ENCODE data around the gene TMEM255B.
A peak's percentile ranks its signal among the peaks of the same experiment; 100 is the strongest.
"Not testable (repeated sequence)": the region's sequence is repeated elsewhere in the genome, so short reads cannot be mapped to it uniquely, and the experiment has no call there.

TMEM255B gene

DNA sequence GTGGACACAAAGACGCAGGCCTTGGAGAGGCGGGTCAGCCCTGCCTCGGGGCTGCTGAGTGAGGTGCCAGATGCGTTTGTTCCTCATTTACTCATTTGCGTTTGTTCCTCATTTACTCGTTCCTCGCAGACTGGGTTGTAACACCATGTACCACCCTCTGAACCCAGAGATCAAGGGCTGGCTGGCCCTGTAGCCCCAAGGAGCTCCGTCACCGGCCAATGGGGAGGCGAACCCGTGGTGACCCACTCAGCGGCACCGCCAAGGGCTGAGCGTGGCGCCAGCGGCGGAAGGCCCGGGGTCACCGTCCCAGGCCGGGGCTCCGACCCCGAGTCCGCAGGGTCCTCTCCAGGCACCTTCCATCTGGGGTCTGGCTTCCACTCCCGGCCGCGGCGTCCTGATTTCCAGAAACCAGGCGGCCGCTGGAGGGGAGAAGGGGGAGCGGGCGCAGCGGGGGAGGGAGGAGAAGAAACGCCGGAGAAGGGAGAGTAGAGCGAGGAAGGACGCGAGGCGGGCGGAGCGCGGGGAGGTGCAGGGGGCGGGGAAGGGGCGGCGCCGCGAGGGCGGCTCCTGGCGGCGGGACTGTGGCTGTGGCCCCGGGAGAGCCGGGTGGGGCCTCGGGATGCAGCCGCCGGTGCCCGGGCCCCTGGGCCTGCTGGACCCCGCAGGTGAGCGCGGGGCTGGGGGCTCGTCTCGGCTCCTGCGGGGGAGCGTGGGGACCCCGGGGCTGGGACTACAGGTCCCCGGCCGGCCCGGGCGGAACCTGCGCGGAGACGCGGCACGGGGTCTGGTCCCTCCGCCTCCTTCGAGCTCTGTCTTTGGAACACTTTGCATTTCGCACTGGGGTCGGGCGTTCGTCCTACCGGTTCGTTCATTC lies at the start of gene TMEM255B:
Gene TMEM255B (plus strand): TSS at position 576 of the 874 bp plus-strand sequence. CDS start 44 bp downstream, at position 620.
- DNase-seq = peak; percentile 82

DNA sequence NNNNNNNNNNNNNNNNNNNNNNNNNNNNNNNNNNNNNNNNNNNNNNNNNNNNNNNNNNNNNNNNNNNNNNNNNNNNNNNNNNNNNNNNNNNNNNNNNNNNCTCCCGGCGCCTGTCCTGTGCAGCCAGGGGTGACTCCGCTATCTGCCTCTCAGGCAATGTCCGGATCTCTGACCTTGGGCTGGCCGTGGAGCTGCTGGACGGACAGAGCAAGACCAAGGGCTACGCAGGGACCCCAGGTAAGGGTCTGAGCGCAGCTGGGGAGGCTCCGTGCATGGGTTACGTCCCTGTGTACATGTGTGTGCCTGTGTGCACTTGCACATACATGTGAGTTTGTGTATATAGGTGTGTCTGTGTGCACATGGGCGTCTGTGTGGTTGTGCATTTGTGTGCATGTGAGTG lies 36.1 kb upstream of the TMEM255B start:
- no peak for DNase-seq

DNA sequence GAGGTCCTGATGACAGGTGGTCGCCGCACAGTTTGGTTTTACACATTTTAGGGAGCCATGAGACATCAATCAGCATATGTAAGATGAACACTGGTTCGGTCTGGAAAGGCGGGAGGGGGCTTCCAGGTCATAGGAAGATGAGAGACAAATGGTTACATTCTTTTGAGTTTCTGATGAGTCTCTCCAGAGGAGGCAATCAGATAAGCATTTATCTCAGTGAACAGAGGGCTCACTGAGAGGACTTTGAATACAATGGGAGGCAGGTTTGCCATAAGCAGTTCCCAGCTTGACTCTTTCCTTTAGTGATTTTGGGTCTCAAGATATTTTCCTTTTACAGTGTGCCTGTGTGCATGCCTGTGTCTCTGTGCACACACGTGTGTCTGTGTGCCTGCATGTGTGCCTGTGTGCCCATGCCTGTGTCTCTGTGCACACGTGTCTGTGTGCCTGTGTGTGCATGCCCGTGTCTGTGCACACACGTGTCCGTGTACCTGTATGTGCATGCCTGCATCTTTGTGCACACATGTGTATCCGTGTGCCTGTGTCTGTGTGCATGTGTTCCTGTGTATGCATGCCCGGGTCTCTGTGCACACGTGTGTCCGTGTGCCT lies 35.5 kb upstream of the TMEM255B start:
- no peak for DNase-seq

DNA sequence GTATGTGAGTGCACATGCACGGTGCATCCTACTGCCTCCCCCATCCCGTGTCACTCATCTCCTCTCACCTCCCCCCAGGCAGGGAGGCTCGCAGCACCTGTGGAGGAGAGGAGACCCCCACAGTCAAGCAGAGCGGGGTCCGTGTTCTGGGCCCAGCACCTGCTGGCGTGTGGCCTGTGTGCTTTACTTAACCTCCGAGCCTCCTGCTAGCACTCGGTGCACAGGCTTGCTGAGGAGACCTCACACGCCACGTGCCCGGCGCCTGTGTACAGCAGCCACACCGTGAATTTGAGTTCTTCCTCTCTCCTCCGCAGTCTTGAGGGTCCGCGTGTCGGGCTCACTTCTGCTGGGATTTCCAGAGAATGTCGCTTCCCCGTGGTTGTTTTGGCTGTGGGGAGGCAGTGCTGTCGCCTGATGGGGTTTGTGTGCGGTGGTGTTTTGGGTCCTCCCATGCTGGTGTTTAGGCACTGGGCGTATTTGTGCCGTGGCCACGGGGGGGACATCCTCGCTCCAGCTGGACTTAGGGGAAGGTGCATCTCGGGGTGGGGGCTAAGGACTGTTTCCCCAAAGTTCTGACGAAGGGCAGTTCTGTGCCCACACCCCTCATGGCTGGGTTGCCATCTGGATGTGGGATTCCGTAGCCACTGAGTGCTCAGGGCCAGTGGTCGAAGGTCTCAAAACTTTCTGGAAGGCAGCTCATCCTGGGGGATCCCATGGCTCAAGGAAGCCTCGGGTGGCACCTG lies 34.8 kb upstream of the TMEM255B start:
- no peak for DNase-seq

DNA sequence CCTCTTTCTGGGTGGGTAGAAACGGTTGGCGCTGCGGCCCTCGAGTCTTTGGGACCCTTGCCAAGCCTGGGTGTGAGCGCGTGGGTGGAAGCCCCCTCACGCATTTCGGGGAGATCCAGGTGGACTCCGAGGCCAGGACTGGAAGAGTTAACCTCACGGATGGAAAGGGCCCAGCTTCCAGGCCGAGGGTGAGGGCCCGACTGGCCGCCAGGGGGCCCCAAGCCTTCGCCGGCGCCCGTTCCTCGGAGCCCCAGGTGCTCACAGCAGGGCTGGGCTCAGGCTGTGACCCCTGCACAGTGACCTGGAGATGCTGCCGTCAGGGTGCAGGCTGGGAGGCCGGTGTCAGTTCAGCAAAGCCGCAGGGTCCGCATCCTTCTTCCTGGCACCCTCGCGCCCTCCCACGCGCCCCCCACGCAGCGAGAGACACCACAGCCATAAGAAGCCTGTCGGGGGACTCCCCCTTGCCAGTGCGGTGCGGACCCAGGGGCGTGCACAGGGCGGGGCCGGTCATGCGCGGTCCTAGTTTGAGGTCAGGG lies 34.2 kb upstream of the TMEM255B start:
- peak; percentile 84 for DNase-seq

GRCh38 chr13:113725329-113726105 lies 33.5 kb upstream of the TMEM255B start:
- DNase-seq = not testable (repeated sequence)

- peak; percentile 31 for DNase-seq
Observed at GRCh38 chr13:113726106-113726821, 32.8 kb upstream of the TMEM255B start.

GRCh38 chr13:113726961-113727411 lies 32.0 kb upstream of the TMEM255B start:
- no peak for DNase-seq

DNA sequence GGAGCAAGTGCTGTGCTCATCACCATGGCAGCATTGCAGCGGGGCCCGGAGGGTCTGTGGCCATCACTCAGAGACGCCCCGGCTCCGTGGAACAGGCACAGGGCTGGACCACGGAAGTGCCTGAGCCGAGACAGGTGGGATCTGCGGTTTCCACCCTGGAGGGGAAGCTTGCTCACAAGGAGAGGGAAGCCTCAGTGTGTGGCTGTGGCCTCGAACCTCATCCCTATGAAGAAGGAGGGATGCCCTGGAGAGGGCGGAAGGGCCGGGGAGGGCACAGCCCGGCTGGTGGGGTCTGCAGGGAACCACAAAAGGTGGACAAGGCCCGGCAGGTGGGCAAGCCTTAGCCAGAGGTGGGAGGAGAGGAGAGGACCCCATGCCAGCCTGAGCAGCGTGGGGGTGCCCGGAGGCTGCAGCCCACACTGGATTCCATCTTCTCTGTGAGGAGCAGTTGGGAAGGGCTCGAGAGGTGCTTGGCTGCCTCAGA lies 30.4 kb upstream of the TMEM255B start:
- no peak for DNase-seq

- no peak for DNase-seq
Observed at GRCh38 chr13:113729187-113730019, 29.6 kb upstream of the TMEM255B start.

DNA sequence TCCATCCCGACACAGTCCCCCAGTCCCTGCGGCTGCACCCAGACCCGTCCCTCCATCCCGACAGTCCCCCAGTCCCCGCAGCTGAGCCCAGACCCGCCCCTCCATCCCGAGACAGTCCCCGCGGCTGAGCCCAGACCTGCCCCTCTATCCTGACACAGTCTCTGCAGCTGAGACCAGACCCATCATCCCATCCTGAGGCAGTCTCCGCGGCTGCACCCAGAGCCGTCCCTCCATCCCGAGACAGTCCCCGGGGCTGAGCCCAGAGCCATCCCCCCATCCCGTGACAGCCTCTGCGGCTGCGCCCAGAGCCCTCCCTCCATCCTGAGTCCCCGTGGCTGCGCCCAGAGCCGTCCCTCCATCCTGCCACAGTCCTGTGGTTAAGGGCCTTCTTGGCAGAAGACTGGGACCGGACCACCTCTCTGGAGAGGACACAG lies 28.8 kb upstream of the TMEM255B start:
- DNase-seq = no peak

GRCh38 chr13:113730831-113731191 lies 28.2 kb upstream of the TMEM255B start:
- no peak for DNase-seq

DNA sequence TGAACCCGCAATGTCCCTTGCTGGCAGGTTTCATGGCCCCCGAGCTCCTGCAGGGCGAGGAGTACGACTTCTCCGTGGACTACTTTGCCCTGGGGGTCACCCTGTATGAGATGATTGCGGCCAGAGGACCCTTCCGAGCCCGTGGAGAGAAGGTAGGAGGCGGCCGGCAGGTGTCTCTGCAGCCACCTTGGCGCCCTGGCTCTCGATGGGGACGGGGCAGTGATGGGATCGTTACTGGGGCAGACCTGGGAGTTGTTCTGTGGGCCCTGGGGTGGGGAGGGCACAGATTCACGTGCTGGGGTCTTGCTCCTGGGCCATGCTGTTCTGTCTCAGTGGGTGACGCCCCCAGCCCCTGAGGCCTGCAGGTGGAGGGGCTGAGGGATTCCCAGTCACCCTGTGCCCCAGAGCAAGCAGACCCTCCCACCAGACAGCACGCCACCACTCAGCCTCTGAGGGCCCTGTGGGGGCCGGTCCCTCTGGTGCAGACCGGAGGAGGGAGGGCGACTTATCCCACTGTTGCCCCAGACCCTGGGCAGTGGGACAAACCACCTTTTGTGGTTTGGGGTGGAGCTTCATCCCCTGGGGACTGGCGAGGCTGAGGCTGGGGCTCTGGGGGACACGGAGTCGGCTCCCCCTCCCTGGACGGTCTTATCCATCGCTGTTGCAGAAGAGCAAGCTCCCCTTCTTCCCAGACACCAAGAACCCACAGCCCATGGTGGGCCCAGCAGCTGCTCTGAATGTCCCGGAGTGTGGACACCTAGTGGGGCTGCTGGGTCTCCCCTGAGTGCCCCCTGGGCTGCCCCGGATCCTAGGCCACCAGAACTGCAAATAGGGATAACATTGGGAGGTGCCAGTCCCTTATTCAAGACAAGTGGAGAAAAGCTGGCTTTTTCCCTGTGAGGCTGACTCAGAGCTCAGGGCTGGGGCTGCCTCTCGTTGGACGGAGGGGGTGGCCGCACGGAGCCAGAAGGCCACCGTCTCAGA lies 27.5 kb upstream of the TMEM255B start:
- no peak for DNase-seq

GRCh38 chr13:113732176-113732960 lies 26.7 kb upstream of the TMEM255B start:
- DNase-seq = no peak

DNA sequence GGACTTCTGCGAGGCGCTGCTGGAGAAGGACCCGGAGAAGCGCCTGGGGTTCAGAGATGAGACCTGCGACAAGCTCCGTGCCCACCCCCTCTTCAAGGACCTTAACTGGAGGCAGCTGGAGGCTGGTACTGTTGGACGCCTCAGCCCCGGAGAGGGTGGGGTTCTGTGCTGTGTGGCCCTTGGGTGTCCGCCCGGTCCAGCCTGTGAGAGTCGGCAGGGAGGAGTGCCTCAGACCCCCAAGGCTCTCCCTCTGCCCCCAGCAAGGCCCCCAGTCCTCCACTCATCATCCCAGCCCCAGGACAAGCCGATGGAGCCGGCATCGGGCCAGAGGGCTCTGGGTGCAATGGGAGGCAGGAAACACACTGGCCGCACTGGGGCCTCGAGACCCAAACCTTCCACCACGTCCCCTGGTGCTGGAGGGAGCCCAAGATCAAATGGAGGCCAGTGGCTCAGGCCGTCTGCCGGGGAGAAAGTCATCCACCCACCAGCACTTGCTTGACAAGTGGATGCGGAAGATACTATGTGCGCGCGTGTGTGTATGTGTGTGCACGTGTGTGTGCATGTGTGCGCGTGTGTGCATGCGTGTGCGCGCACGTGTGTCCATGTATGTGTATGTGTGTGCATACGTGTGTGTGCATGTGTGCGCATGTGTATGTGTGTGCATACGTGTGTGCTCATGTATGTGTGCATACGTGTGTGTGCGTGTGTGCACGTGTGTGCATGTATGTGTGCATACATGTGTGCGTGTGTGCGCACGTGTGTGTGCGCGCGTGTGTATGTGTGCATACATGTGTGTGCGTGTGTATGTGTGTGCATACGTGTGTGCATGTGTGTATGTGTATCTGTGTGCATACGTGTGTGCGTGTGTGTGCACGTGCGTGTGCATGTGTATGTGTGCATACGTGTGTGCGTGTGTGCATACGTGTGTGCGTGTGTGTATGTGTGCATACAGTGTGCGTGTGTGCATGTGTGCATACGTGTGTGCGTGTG lies 25.8 kb upstream of the TMEM255B start:
- no peak for DNase-seq

DNA sequence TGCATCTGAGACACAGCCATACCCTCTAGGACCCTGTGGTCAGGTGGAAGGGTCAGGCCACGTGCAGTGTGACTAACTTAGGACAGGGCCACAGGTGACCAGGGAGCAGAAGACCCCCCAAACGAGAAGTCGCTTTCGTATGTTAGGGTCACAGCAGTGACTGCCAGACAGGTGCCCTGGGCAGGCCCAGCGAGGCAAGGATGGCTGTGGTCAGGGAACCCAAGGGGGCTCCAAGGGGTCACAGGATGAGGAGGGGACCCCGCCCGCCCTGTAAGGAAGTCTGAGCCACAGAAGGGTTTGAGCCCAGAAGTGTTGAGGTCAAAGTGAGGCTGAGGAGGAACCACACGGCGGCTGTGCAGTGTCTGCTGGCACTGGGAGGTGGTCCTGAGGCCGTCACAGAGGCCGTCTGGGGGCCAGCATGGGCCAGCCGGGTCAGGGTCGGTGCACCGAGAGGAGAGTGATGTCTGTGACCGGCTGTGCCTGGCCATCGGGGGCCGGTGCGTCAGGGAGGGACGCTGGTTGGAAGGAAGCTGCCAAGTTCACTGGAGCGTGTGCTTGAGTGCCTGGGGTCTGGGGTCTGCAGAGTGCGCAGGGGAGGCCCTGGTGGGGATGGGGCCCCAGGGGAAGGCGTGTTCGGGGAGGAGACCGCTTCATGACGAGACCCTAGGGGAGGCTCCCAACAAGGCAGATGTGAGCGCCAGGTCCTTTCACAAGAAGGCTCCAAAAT lies 24.8 kb upstream of the TMEM255B start:
- no peak for DNase-seq

- DNase-seq = no peak
Observed at GRCh38 chr13:113734826-113735125, 24.2 kb upstream of the TMEM255B start.
